ENCODE measurements around the gene PRRT3. TPM values are rescaled to one million over a fixed set of nuclear protein-coding genes. Genes with fewer than 3 reads are reported as not detected.

PRRT3 gene
- total RNA-seq, 1 experiment from 2014 or later: 9.2 TPM

- TF ChIP-seq, protein P1, sequence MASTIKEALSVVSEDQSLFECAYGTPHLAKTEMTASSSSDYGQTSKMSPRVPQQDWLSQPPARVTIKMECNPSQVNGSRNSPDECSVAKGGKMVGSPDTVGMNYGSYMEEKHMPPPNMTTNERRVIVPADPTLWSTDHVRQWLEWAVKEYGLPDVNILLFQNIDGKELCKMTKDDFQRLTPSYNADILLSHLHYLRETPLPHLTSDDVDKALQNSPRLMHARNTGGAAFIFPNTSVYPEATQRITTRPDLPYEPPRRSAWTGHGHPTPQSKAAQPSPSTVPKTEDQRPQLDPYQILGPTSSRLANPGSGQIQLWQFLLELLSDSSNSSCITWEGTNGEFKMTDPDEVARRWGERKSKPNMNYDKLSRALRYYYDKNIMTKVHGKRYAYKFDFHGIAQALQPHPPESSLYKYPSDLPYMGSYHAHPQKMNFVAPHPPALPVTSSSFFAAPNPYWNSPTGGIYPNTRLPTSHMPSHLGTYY (CRISPR knock-in tag; IDR thresholded peaks at IDR 0.05): no peak
Observed at GRCh38 chr3:9916346-9916733, 35.9 kb downstream of the PRRT3 start (continued).

DNA sequence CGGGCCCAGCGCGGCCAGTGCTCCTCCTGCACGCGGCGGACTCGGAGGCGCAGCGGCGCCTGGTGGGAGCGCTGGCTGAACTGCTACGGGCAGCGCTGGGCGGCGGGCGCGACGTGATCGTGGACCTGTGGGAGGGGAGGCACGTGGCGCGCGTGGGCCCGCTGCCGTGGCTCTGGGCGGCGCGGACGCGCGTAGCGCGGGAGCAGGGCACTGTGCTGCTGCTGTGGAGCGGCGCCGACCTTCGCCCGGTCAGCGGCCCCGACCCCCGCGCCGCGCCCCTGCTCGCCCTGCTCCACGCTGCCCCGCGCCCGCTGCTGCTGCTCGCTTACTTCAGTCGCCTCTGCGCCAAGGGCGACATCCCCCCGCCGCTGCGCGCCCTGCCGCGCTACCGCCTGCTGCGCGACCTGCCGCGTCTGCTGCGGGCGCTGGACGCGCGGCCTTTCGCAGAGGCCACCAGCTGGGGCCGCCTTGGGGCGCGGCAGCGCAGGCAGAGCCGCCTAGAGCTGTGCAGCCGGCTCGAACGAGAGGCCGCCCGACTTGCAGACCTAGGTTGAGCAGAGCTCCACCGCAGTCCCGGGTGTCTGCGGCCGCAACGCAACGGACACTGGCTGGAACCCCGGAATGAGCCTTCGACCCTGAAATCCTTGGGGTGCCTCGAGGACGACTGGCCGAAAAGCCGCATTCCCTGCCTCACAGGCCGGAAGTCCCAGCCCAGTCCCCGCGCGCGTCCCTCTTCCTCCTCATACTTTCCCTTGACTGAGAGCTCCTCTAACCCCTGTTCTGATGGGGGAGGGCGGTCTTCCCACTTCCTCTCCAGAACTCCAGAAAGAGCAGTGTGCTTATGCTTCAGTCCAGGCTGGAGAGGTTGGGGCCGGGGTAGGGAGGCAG lies 36.7 kb downstream of the PRRT3 start:
- Mint-ChIP-seq H3K27ac (no peak overlapping the region), H3K4me3 (peak overlapping the region; percentile 73), H3K4me1 (peaks cover 18% of the 10 kb centered on the region), H3K36me3 (no peaks in the 10 kb centered on the region), H3K9me3 (no peaks in the 10 kb centered on the region), H3K27me3 (ENCODE audit: low read depth) (peaks cover 3% of the 10 kb centered on the region; the same call in 1 of the 2 replicates)
- POLR2A ChIA-PET: interaction anchor here (0.7 to 3.0 kb wide), 5 partner anchors 13 to 123 kb away, joined by 3 to 16 read pairs (median 5); partner anchors contain the start of genes ARPC4, CRELD1, IL17RE and PRRT3
- CTCF ChIA-PET: interaction anchor here (0.6 to 2.5 kb wide), 10 partner anchors 9 to 70 kb away, joined by 3 to 17 read pairs (median 5); partner anchors contain the start of genes CRELD1 and PRRT3
- peak; percentile 20 for ATAC-seq
- peak; percentile 68 for DNase-seq (ENCODE audit: low spot score)
- TF ChIP-seq NFYB (CRISPR knock-in tag; conservative IDR thresholded peaks at IDR 0.05; ENCODE audit: low read depth) (peak; percentile 45; the same call in 1 of the 2 replicates), IRF2 (CRISPR knock-in tag; IDR thresholded peaks at IDR 0.05; ENCODE audit: borderline replicate concordance, low read depth) (no peak), ATF1 (CRISPR knock-in tag; IDR thresholded peaks at IDR 0.05) (no peak; the same call in 1 of the 2 replicates), AR (CRISPR knock-in tag; IDR thresholded peaks at IDR 0.05) (no peak), E2F4 (CRISPR knock-in tag; IDR thresholded peaks at IDR 0.05; ENCODE audit: borderline replicate concordance, low read depth) (peak; percentile 83), TEAD4 (CRISPR knock-in tag; IDR thresholded peaks at IDR 0.05) (0 out of 2 replicates have a peak, but pooled peaks have one; percentile 26), ATF6 (CRISPR knock-in tag; IDR thresholded peaks at IDR 0.05) (no peak), STAT6 (CRISPR knock-in tag; conservative IDR thresholded peaks at IDR 0.05; ENCODE audit: low read depth) (no peak), MYBL2 (CRISPR knock-in tag; IDR thresholded peaks at IDR 0.05) (no peak), NR2C2 (CRISPR knock-in tag; IDR thresholded peaks at IDR 0.05) (no peak)
- TF ChIP-seq, protein P2, sequence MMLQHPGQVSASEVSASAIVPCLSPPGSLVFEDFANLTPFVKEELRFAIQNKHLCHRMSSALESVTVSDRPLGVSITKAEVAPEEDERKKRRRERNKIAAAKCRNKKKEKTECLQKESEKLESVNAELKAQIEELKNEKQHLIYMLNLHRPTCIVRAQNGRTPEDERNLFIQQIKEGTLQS (CRISPR knock-in tag; conservative IDR thresholded peaks at IDR 0.05): 0 out of 2 replicates have a peak, but pooled peaks have one; percentile 70
- TF ChIP-seq, protein P3, sequence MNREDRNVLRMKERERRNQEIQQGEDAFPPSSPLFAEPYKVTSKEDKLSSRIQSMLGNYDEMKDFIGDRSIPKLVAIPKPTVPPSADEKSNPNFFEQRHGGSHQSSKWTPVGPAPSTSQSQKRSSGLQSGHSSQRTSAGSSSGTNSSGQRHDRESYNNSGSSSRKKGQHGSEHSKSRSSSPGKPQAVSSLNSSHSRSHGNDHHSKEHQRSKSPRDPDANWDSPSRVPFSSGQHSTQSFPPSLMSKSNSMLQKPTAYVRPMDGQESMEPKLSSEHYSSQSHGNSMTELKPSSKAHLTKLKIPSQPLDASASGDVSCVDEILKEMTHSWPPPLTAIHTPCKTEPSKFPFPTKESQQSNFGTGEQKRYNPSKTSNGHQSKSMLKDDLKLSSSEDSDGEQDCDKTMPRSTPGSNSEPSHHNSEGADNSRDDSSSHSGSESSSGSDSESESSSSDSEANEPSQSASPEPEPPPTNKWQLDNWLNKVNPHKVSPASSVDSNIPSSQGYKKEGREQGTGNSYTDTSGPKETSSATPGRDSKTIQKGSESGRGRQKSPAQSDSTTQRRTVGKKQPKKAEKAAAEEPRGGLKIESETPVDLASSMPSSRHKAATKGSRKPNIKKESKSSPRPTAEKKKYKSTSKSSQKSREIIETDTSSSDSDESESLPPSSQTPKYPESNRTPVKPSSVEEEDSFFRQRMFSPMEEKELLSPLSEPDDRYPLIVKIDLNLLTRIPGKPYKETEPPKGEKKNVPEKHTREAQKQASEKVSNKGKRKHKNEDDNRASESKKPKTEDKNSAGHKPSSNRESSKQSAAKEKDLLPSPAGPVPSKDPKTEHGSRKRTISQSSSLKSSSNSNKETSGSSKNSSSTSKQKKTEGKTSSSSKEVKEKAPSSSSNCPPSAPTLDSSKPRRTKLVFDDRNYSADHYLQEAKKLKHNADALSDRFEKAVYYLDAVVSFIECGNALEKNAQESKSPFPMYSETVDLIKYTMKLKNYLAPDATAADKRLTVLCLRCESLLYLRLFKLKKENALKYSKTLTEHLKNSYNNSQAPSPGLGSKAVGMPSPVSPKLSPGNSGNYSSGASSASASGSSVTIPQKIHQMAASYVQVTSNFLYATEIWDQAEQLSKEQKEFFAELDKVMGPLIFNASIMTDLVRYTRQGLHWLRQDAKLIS (CRISPR knock-in tag; IDR thresholded peaks at IDR 0.05; ENCODE audit: borderline replicate concordance): no peak

Measured in WTC11 (cell line).